Measurements from ENCODE around the gene CUEDC2.

Gene CUEDC2

GRCh38 chr10:102409604-102410428, 22.6 kb downstream of the CUEDC2 start:
- DNase-seq (ENCODE audit: low read depth in 2 of 2) = no peak

DNA sequence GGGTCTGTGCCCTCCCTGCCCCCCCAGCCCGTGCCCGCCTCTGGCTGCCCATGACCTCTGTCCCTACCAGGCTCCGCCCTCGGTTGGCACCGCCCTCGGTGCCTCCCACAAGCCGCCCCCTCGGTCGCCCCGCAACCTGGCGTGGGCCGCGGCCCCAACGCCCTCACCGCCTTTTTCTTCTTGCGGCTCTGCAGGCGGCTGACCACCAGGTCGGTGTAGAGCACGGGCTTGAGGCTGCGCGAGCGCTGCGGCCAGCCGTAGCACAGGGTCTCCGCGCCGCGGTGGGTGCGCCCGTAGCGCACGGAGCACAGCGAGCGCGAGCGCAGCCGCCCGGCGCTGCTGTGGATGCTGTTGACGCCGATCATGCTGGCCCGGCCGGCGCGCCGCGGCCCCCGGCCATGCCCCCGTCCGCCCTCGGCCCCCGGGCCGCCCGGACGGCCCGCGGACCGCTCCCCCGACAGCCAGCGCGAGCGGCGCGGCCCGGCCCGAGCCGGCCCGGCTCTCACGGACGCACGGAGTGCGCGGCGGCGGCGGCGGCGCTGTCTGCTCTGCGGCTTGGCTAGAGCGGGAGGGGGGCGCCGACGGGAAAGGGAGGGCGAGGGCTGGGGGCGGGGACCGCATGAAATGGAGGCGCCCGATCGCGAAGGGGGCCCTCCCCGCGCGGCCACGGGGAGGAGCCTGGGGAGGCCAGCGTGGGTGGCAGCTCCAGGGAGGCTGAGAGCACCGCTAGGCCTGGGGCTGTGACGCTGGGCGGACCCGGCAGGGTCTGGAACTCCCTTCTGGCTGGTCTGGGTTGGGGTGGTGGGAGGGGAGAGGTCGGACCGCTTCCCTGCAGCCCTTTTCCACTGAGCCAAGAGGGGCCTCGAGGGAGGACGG, 23.4 kb downstream of the CUEDC2 start:
- DNase-seq (ENCODE audit: low read depth in 2 of 2) = peak; percentile 61 to 84

- no peak for DNase-seq (ENCODE audit: low read depth in 2 of 2)
These were observed 24.1 kb downstream of the CUEDC2 start for GRCh38 chr10:102408131-102408727.

DNA sequence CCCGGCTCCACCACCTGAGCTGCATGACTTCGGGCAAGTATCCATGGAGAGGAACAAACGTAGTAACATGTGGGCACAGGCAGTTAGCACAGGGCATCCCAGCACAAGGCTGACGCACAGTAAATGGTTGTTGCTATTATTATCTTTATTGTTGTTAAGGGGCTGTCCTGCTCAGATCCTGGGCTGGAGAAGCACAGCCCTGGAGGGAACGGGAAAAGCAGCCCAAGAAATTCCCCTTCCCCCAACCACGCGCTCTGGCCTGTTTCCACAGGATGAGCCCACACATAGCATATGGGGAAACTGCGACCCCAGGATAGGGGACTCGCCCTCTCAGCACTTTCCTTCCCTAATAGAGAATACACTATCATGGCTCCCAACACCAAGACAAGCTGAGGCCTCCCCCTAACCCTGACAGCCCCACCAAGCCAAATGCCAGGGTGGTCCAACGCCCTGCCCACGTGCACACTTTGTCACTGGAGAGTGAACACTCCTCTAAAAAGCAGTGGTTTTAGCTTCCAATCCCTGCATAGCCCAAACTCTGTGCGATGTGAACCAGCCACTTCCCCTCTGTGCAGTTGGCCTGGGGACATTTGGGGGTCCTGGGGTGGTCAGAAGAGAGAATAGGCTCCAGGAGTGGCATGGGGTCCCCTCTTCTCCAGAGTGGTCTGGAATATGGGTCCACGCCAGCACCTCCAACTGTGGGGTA, 24.8 kb downstream of the CUEDC2 start:
- no peak for DNase-seq (ENCODE audit: low read depth in 2 of 2)

- no peak for DNase-seq (ENCODE audit: low read depth in 2 of 2)
These were observed 25.6 kb downstream of the CUEDC2 start for GRCh38 chr10:102406815-102407214.

DNA sequence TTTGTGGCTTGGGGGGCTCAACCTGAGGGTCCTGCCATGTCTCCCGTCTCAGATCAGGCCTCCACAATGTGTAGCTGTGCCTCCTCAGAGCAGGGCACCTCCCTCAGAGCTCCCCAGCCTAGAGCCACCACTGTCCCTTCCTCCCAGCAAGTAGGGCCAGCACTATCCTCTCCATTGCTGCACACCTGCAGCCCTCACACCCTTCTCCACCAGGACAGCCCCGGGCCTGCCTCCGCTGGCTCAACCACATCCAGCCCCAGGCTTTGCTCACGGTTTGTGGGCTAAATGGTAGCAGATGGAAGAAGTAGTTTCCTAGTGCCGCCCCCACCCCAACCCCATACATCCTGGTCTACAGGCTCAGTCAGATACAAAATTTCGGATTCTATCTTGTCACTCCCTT, 26.7 kb downstream of the CUEDC2 start:
- no peak for DNase-seq (ENCODE audit: low read depth in 2 of 2)

GRCh38 chr10:102405108-102405571, 27.2 kb downstream of the CUEDC2 start:
- DNase-seq (ENCODE audit: low read depth in 2 of 2) = no peak

GRCh38 chr10:102404361-102405107, 27.8 kb downstream of the CUEDC2 start:
- no peak for DNase-seq (ENCODE audit: low read depth in 2 of 2)

DNA sequence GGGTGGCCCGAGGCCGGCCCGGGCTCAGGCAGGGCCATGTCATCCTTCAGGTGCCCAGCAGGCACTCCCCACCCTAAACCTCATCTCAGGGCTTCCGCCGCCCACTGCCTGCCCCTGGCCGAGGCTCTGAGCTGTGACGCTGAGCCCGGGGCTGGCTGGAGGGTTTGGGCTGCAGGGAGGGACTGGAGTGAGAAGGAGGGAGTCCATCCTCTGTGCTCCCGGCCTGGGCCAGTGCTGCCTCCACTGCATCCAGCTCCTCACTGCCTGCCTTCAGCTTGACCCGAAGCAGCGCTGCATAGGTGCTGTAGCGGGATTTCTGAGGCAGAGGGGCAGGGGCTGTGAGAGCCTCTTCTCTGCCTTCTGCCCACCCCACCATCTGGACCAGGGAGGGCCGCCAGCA, 29.3 kb downstream of the CUEDC2 start:
- DNase-seq (ENCODE audit: low read depth in 2 of 2) = no peak

GRCh38 chr10:102402512-102402896, 29.9 kb downstream of the CUEDC2 start:
- DNase-seq (ENCODE audit: low read depth in 2 of 2) = no peak

DNA sequence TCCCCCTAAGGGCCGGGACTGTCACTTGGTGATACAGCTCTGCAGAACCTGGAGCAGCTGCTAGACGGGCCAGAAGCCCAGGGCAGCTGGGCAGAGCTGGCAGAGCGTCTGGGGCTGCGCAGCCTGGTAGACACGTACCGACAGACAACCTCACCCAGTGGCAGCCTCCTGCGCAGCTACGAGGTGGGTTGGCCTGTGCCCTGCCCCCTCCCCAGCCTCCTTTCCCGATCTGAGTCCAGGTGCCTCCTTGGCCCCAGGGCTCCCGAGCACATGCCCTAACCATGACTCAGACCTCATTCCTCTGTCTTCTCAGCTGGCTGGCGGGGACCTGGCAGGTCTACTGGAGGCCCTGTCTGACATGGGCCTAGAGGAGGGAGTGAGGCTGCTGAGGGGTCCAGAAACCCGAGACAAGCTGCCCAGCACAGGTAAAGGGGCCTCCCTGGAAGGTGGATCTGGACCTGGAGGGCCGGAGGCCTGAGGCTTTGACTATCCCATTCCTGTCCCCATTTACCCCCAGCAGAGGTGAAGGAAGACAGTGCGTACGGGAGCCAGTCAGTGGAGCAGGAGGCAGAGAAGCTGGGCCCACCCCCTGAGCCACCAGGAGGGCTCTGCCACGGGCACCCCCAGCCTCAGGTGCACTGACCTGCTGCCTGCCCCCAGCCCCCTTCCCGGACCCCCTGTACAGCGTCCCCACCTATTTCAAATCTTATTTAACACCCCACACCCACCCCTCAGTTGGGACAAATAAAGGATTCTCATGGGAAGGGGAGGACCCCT, 30.5 kb downstream of the CUEDC2 start:
- no peak for DNase-seq (ENCODE audit: low read depth in 2 of 2)

- no peak for DNase-seq (ENCODE audit: low read depth in 2 of 2)
These were observed 31.1 kb downstream of the CUEDC2 start for GRCh38 chr10:102401342-102401654.

DNA sequence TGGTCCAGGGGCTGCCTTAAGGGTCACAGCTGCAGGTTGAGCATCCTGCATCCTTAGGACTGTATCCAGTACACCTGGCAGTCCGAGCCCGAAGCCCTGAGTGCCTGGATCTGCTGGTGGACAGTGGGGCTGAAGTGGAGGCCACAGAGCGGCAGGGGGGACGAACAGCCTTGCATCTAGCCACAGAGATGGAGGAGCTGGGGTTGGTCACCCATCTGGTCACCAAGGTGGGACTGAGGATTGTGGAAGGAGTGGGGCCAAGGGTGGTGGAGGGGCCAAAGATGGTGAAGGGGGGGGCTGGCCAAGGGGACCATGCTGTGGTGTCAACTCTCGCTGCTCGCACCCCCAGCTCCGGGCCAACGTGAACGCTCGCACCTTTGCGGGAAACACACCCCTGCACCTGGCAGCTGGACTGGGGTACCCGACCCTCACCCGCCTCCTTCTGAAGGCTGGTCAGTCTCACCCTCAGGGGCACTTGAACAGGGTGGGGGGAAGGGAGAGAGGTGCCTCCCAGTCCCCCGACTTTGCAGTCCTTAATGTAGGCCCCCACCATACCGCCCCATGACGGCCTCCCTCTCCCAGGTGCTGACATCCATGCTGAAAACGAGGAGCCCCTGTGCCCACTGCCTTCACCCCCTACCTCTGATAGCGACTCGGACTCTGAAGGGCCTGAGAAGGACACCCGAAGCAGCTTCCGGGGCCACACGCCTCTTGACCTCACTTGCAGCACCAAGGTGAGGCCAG, 31.6 kb downstream of the CUEDC2 start:
- DNase-seq (ENCODE audit: low read depth in 2 of 2) = no peak

DNA sequence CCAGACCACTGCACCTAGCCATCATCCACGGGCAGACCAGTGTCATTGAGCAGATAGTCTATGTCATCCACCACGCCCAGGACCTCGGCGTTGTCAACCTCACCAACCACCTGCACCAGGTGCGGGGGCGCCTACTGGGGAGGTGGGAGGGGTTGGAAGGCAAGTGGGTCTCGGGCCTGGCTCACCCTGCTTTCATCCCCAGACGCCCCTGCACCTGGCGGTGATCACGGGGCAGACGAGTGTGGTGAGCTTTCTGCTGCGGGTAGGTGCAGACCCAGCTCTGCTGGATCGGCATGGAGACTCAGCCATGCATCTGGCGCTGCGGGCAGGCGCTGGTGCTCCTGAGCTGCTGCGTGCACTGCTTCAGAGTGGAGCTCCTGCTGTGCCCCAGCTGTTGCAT, 32.3 kb downstream of the CUEDC2 start:
- no peak for DNase-seq (ENCODE audit: low read depth in 2 of 2)

GRCh38 chr10:102399217-102400021, 33.0 kb downstream of the CUEDC2 start:
- DNase-seq (ENCODE audit: low read depth in 2 of 2) = peak; percentile 66 to 80

DNA sequence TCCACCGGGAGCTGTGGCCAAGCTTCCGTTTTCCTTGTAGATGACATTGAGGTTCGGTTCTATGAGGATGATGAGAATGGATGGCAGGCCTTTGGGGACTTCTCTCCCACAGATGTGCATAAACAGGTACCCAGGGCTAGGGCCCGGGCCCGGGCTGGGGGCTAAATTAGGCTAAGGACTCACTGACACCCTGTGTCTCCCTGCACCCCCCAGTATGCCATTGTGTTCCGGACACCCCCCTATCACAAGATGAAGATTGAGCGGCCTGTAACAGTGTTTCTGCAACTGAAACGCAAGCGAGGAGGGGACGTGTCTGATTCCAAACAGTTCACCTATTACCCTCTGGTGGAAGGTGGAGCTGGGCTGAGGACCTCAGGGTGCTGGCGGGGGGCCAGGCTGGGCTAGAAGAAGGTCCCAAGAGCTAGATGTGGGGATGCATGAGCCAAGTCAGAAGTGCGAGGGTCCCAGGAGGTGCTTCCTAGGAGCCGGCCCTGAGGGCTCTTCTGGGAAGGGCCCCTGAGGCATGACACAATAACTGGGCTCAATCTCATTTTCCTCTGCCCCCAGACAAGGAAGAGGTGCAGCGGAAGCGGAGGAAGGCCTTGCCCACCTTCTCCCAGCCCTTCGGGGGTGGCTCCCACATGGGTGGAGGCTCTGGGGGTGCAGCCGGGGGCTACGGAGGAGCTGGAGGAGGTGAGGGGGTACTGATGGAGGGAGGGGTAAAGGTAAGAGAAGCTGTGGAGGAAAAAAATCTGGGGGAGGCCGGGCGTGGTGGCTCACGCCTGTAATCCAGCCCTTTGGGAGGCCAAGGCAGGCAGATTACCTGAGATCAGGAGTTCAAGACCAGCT, 34.0 kb downstream of the CUEDC2 start:
- DNase-seq (ENCODE audit: low read depth in 2 of 2) = no peak

DNA sequence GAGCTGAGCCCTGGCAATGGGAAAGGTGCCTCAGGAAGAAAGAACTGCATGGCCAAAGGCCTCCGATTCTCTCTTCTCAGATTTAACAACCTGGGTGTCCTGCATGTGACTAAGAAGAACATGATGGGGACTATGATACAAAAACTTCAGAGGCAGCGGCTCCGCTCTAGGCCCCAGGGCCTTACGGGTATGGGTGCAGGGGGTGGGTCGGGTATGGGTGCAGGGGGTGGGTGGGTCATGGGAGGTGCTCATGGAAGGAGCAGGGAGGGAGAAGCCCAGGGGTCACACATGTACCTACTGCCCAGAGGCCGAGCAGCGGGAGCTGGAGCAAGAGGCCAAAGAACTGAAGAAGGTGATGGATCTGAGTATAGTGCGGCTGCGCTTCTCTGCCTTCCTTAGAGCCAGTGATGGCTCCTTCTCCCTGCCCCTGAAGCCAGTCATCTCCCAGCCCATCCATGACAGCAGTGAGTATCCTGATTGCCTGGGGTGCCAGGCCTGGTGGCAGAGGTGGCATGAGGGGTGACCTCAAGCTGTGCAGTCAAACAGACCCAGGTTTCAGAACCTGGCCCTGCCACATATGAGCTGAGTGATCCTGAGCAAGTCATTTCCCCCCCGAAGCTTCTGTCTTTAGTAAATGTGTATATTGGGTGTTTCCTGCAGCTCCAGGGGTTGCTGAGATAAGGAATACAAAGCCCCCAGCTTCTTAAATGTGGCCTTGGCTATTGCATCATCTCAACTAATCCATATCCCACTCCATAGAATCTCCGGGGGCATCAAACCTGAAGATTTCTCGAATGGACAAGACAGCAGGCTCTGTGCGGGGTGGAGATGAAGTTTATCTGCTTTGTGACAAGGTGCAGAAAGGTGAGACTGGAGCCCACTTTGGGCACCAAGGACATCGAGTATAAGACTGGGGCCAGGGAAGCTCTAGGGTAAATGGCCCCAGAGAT, 34.9 kb downstream of the CUEDC2 start:
- DNase-seq (ENCODE audit: low read depth in 2 of 2) = no peak
